ENCODE measurements around the gene ZNF324. TPM values are rescaled to one million over a fixed set of nuclear protein-coding genes. Genes with fewer than 3 reads are reported as not detected.
A peak's percentile ranks its signal among the peaks of the same experiment; 100 is the strongest.

The ZNF324 gene
- total RNA-seq, 1 donor from 2014 or later, result 5.3 TPM

GRCh38 chr19:58455306-58455705, 11.6 kb upstream of the ZNF324 start:
- Histone ChIP-seq H3K36me3 (peaks cover 29% of the 10 kb centered on the region), H3K27ac (replicated peaks) (no peak overlapping the region), H3K4me3 (no peak overlapping the region), H3K9me3 (replicated peaks) (no peaks in the 10 kb centered on the region), H3K4me1 (peaks cover 14% of the 10 kb centered on the region), H3K27me3 (ENCODE audit: low read depth) (no peaks in the 10 kb centered on the region)
- intact Hi-C loops (cut with micrococcal nuclease), result no loop called here
- no peak for TF ChIP-seq CTCF (IDR thresholded peaks at IDR 0.05; ENCODE audit: borderline replicate concordance)
- no peak for DNase-seq

- TF ChIP-seq CTCF (IDR thresholded peaks at IDR 0.05; ENCODE audit: borderline replicate concordance), result no peak
- H3K4me1 ChIP-seq, result peaks cover 10% of the 10 kb centered on the region
- no peak for DNase-seq
- no peak overlapping the region for H3K27ac ChIP-seq (replicated peaks)
- no peak overlapping the region for H3K4me3 ChIP-seq
- intact Hi-C loops (cut with micrococcal nuclease), result no loop called here
- H3K36me3 ChIP-seq, result peaks cover 29% of the 10 kb centered on the region
- no peaks in the 10 kb centered on the region for H3K9me3 ChIP-seq (replicated peaks)
- H3K27me3 ChIP-seq (ENCODE audit: low read depth), result no peaks in the 10 kb centered on the region
Measured at GRCh38 chr19:58456111-58456510, 10.8 kb upstream of the ZNF324 start.

- intact Hi-C loops (cut with micrococcal nuclease), result no loop called here
- no peak overlapping the region for H3K4me3 ChIP-seq
- H3K4me1 ChIP-seq, result no peaks in the 10 kb centered on the region
- no peak for DNase-seq
- TF ChIP-seq CTCF (IDR thresholded peaks at IDR 0.05; ENCODE audit: borderline replicate concordance), result no peak
- H3K27me3 ChIP-seq (ENCODE audit: low read depth), result no peaks in the 10 kb centered on the region
- H3K36me3 ChIP-seq, result peaks cover 19% of the 10 kb centered on the region
- no peaks in the 10 kb centered on the region for H3K9me3 ChIP-seq (replicated peaks)
- H3K27ac ChIP-seq (replicated peaks), result no peak overlapping the region
Measured at GRCh38 chr19:58460039-58460438, 6.8 kb upstream of the ZNF324 start.

- Histone ChIP-seq H3K27me3 (ENCODE audit: low read depth) (no peaks in the 10 kb centered on the region), H3K4me1 (peaks cover 28% of the 10 kb centered on the region), H3K27ac (replicated peaks) (peak overlapping the region; percentile 83), H3K4me3 (peak overlapping the region; percentile 92), H3K36me3 (peaks cover 21% of the 10 kb centered on the region), H3K9me3 (replicated peaks) (no peaks in the 10 kb centered on the region)
- TF ChIP-seq CTCF (IDR thresholded peaks at IDR 0.05; ENCODE audit: borderline replicate concordance), result no peak
- no peak for DNase-seq
- intact Hi-C loops (cut with micrococcal nuclease), result no loop called here
Measured at GRCh38 chr19:58466089-58466759, 656 bp upstream of the ZNF324 start.

GRCh38 chr19:58468216-58468839, 1.4 kb downstream of the ZNF324 start:
- no peak for TF ChIP-seq CTCF (IDR thresholded peaks at IDR 0.05; ENCODE audit: borderline replicate concordance)
- no peak overlapping the region for H3K27ac ChIP-seq (replicated peaks)
- H3K4me1 ChIP-seq, result peaks cover 28% of the 10 kb centered on the region
- intact Hi-C loops (cut with micrococcal nuclease), result no loop called here
- peaks cover 40% of the 10 kb centered on the region for H3K36me3 ChIP-seq
- H3K4me3 ChIP-seq, result peak overlapping the region; percentile 92
- DNase-seq, result no peak
- H3K9me3 ChIP-seq (replicated peaks), result no peaks in the 10 kb centered on the region
- no peaks in the 10 kb centered on the region for H3K27me3 ChIP-seq (ENCODE audit: low read depth)
